GM21529 (cell line): Measurements from ENCODE around the gene NRXN3.

Experiments
- ATAC-seq: cut with Tn5 transposase; IDR thresholded peaks from one replicate; pipeline ENCODE4 v1.9.1; 2021; ENCODE audit not compliant: unreplicated experiment

NRXN3 gene

DNA sequence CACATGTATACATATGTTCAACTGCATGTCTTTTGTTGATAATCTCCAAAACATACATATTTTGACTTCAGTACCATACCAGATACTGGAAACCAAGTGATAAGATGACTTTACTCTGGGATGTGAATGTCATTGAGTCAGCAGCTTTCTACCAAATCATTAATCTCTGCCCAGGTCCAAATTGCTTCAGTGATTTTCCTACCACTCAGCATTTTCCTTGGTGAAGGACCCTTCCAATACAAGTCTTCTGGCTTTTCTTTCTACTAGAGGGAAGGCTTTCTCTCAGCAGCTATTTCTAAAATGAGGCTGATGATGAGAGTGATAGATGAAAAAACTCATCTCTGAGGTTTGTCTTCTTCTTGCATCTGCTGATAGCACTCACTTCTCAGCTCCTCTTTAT is 1008.5 kb downstream of the NRXN3 start:
- no peak for ATAC-seq

DNA sequence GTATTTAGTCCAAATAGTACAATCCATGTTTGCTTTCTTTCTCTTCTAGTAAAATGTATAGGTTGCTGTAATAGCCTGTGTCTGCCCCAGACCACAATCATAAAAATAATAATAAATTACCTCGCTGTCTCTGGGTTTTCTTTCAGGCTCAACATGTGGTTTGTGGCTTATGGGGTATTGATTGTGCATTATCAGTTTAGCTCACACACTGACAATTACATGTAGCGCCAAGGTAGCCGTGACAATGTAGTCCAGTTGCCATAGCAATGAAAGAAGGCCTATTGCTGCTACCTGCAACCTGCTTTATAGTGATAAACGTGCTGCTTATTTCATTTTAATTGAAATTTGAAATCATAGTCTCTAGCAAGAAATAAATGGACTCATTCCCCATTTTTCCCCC is 1009.8 kb downstream of the NRXN3 start:
- ATAC-seq = no peak

DNA sequence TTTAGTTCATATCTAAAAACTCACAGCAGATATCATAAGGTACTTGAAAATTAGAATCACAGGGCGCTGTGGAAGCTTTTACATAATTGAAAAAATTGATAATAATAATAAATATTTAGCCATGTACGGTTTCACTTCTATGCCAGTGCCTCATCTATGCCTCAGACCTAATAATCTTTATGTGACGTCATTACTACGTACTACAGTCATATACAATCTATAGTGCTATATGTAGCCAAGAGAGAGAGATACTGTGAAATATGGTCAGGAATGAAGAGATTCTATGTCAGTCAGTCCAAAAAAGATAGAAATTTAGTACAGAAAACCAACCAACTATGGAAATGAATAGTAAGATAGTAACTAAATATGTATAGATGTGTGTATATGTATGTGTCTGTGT is 1010.5 kb downstream of the NRXN3 start:
- no peak for ATAC-seq

DNA sequence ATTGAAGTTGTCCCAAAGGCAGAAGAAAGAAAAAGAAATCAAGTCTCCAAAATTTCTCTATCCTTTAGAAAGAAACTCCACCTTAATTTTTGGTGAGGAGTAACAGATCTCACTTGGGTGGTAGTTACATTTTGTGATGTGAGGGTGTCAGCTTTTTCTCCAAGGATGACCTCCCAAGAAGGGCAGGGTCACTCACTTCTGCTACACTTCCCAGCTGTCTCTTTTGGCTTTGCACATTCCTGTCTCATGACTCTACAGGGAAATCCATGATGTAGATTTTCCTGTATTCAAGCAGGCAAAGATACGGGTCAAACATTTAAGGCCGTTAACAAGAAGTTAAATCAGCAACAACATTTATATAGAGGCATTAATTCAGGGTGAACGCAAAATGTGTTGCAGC is 1016.4 kb downstream of the NRXN3 start:
- no peak for ATAC-seq

DNA sequence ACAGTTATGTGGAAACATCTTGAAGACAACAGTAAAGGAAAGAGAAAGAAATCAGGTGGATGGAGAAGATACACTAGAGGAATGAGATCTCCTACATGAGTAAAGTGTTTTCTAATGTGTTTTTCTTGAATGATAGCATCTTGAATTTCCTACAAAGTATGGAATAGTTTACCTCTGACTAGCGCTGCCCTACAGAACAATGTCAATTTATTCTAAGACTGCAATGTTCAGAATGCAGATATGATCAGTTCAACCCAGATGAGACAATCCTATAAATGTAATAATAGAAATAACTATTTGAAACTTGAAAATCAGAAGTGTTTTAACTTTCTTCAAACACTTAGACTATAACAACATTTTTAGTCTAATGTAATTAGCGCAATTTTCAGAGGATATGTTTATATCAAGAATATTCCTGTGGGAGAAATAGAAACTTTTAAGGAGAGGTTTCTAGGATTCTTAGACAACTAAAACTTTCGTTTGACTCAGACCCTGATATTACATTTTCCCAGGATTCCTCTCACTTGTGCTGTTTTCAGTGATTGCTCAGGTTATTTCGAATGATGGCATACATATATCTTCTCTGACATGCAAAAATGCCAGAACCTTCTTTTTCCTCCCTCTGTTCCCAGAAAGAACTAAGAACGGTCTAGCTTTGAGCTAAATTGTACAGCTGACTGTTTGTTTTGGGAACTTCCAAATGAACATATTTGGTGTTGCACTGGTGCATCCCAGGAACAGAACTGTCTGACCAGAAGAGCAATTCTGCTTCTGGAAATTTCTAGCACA is 1023.7 kb downstream of the NRXN3 start:
- ATAC-seq = no peak

DNA sequence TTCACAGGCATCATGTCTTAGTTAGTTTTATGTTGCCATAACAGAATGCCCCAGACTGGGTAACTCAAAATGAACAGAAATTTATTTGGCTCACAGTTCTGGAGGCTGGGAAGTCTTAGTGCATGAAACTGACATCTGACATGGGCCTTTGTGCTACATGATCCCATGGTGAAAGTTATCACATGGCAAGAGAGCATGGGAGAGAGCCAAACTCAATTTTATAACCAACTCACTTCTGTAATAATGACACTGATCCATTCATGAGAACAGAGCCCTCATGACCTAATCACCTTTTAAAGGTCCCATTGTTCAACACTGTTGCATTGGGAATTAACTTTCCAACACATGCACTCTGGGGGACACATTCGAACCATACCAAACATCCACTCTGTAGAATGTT is 1026.0 kb downstream of the NRXN3 start:
- no peak for ATAC-seq

DNA sequence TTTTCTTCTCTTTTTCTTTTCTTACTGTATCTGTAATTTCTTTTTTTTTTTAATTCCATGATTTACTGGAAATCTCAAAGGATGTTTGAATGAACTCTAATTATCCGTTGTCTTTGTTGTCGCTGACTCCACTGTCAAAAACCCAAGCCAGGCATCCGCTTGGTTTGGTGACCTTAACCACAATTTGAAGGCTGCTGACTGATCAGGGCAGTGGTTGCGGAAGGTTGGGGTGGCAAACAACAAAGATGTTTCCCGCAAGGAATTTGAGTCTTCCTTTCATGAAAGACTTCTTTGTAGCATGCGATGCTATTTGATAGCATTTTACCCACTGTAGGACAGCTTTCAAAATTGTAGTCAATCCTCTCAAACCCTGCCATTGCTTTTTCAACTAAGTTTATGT is 1027.3 kb downstream of the NRXN3 start:
- no peak for ATAC-seq

DNA sequence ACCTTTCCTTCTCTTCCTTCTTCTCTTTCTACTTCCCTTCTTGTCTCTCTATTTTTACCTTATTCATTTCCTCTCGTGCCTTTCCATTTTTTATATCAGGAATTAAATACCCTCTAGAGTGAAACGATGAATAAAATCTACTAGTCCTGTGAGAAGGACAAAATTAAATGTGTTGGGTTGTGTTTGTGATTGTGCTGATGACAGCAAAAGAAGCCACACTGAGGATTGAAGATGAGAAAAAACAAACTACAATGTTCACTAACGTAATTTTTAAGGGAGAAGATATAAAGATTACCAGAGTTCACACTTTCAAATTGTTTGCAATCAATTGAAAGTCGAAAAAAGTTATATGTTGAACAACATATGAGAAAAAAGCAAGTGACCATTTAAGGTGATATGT is 1029.0 kb downstream of the NRXN3 start:
- ATAC-seq = no peak

DNA sequence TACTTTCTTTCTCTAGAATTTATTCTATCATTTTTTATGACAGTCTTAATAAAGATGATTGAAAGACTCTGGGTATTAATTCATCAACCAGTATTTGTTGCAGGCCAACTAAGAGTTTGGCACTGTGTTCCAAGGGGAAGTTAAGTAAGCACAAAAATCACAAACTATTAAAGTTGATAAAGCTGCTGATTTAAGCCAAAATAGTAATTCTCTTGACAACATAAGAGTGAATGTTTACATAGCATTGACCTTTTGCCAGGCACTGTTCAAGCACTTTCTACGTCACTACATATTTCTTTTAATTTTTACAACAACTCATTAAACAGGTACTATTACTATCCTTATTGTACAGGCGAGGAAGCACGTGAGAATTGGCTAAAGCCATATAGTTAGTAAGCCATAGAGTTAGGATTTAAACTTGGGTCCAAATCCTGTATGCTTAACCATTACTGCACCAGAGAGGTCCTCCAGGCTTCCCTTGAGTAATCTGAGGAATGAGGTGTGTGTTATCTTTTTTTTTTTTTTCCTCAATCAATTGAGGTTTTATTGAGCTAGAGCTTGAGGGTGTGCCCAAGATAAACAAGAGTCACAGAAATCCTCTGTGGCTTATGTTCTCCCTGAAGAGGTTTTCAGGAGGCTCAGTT is 1031.5 kb downstream of the NRXN3 start:
- no peak for ATAC-seq

DNA sequence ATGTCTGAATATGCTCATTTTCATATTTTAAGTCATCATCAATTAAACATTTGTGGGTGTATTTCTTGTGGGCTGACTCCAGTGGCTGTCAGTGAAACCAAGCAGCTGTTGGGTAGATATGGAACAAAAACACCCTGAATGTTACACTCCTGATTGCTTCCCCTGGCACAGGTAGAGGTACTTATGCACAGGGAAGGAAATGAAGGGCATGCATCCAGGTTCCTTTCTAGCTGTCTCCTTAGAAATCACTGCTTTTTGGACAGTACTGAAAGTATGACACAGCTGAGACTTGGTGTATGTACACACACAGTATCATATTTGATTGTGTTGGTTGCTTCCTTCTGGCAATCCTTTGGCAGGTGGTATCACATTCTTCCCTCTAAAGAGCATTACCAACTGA is 1034.4 kb downstream of the NRXN3 start:
- ATAC-seq = no peak

DNA sequence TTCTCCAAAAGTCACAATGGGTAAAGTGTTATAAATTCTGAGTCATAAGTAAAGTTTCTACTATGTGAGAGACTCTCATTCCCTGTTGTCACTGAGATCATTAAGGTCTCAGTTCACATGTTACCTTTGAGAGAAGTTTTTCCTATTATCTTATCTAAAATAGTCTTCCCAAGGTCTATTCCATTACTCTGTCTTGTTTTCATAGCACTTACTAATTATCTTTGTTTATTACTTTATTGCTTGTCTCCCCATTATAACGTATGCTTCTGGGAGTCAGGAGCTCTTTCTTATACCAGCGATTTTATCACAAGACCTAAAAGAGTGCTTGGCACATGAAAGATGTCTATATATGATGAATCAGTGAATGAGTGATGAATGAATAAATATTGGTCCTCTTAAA is 1039.2 kb downstream of the NRXN3 start:
- no peak for ATAC-seq

DNA sequence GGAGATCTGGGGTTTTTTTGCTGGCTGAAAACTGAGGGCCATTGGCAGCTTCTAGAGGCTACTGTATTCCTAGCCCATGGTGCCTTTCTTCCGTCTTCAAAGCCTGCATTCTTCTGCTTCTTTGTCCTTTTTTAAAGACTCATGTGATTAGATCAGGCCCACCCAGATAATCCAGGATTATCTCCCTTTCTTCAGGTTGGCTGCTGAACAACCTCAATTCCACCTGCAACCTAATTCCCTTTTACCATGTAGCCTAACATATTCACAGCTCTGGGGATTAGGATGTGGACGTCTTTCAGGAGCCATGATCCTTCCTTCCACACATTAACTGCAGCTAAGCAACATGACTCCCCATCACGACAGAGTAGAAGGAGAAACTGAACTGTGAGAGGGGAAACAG is 1055.6 kb downstream of the NRXN3 start:
- ATAC-seq = no peak

DNA sequence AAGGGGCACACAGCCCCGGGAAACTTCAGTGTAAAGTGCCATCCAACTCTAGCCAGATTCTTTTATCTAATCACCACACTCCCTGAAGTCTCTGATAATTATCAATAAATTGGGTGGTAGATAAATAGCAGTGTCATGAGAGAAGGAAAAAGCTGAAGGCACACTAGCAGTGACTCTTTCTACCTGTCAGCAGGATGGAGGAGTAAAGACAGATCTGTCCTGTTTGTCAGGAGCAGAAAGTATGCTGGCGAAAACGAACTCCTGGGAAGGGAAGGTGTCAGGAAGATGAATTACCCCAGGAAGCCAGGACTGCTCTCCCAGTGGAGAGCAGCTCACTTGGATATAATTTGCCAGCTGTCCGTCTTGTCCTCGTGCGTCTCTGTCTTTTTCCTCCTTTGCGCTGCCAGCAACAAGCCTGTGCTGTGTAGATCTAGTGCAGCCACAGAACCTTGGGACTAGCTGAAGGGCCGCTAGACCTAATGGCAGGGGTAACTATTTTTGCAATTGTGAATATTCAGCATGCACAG is 1059.3 kb downstream of the NRXN3 start:
- ATAC-seq = no peak

DNA sequence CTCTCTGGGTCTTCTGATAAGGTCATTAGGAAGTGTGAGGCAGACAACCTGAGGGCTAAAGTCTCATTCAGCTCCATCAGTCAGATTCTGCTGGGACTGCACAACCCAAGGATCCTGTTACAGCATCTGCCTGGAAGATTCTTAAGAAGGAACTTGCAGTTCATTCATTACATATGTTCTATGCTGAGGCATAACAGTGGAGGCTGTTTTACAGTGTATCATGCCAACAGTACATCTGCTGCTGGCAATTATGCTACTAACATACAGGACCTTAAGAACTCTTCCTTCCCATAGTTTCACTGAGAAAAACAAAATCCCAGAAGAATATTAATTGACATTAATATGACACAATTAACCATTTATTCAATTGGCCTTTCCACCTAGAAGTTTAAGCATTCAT is 1072.5 kb downstream of the NRXN3 start:
- no peak for ATAC-seq

DNA sequence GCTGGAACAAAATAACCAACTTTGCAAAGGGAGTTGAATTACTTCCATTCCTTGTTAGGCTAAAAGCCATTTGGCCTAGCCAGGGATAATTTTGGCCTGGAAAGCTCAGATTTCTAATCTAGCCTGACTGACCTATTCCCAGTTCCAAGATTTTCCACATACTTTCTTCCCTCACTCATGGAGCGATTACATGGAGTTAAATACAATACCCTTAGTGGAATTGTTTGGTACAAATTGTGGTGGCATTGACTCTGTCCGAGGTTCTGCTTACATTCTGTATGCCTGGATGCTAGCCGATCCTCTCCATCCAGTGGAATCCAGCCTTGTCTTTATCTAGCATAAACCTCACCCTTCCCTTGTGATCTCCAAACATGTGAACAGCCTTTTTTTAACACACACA is 1076.0 kb downstream of the NRXN3 start:
- no peak for ATAC-seq

DNA sequence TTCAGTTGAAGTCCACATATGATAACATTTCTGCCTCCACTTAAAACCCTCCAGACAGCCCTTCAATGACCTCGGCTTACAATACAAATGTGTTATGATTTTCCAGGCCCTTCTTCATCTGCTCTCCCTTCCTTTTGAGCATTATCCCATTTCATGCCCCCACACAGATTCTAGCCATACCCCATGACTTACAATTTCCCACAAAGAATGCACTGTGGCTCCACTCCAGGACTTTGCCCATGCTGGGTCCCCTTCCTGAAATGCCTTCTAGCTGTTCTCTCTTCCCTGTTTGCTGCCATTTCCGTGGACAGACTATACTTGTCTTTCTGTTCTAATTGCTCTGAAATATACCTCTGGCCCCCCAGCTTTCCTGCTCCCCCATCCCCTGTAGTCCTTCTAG is 1078.0 kb downstream of the NRXN3 start:
- no peak for ATAC-seq

DNA sequence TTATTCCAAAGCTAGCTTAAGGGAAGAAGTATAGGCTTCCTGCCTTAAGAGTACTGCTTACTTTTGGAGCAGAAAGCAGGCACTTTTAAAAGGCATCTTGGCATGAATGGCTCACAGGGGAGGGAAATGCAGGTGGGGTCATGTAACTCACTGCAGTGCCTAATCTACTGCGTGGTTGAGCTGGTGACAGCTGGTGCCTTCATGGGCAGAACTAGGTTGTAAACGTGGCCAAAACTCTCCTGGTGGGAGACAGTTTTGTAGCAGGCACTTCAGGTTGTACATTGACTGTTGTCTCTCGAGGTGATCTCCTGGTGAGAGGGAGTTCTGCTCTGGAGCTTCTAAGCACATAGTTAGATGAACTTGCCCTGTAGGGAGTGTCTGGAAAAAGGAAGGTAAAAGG is 1078.6 kb downstream of the NRXN3 start:
- ATAC-seq = no peak

DNA sequence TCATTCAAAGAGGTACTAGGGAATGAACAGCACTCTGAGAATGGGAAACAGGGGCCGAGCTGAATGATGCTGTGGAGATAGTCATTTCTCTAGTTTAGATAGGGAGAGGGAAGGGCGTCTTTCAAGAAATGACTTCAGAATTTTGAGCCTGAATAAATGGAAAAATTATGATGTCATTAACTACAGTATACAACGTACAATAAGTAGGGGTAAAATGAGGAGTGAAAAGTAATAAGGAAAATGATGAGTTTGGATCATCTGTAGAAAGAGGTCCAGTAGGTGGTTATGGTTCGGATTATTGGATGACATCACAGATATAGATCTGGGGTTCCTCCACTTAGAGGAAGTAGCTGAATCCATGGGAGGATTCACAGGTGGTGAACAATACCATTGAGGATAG is 1081.1 kb downstream of the NRXN3 start:
- no peak for ATAC-seq

DNA sequence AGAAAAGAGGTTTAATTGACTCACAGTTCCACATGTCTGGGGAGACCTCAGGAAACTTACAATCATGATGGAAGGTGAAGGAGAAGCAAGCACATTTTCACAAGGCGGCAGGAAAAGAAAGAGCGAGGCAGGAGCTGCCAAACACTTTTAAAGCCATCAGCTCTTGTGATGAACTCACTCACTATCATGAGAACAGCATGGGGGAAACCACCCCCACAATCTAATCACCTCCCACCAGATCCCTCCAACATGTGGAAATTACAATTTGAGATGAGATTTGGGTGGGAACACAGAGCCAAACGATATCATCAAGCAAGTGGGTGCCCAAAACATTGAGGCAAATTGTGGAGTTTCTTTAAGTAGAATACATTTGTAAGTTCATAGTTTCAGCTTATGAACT is 1083.4 kb downstream of the NRXN3 start:
- no peak for ATAC-seq

DNA sequence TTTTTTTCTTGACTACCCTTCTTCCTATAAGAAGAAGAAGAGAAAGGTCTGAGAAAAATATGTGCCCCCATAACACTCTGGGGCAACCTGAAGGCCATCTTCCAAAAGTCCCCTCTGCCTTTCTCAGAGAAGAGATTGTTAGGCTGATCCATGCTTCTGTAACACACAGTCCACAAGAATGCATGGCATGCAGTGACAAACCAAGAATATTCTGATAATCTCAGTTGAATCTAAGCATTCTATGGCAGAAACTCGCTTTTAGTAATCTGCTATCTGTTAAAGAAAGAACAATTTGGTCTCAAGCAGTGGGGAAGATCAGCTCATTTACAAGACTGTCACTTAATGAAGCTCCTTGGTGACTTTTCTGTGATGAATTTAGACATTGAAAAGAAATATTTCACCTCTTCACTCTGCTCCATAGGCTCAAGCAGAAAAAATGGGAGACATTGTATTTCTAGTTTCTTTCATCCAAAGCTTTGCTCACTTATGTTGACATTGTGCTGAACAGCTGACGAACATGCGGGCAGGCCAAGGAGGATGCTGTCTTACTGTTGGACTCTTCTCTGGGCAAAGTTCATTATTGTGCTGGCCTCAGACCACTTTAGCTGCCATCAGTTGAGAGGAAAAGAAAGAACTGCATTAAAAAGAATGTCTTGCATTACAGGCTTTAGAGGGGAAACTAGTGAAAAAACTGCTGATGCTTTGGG is 1084.0 kb downstream of the NRXN3 start:
- ATAC-seq = no peak

DNA sequence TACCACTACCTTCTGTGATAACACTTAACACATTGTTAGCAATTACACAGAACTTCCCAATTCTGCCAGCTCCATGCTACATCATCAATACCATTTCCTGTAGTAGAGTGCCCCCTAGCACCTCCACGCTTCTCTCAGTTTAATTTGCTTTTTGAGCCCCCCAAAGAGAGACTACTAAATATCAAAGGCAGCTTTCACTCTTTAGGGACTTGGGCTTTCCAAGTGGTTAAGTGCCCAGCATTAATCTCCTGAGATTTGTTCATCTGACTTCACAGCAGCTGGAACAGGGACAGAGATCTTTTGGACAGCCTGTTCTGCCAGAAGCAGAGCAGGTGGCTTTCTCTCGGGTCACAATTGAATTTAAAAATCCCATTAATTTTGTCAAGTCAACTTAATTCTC is 1086.2 kb downstream of the NRXN3 start:
- ATAC-seq = no peak

DNA sequence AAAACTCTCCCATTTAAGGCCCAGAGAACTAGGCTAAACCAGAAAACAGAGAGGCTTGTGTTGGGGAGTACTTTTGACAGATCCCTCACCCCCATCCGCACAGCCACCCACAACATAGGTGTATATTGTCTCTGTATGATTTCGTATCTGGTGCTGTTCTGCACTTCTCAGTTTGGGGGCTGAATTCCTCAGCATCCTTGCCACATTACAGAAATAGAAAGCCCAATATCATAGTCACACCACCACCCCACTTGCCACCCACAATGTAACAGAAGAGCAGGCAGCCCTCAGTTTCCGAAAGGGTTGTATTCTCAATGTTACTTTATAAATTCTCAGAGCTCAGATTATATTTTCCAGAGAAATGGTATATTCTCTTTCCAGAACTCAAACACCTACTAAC is 1090.2 kb downstream of the NRXN3 start:
- no peak for ATAC-seq
